IPS DF 19.7 (cell line): ENCODE results near the gene SCUBE1.

Experiments used
- DNase-seq: peaks from one replicate; pipeline ENCODE4 v3.0.0-alpha.2; 2013; ENCODE audit warnings: low read depth, low spot score

SCUBE1 gene

GRCh38 chr22:43157874-43158546 is 185.2 kb downstream of the SCUBE1 start:
- DNase-seq: no peak

- no peak for DNase-seq
Observed at GRCh38 chr22:43156413-43156812, 186.8 kb downstream of the SCUBE1 start.

- no peak for DNase-seq
Observed at GRCh38 chr22:43155789-43156188, 187.4 kb downstream of the SCUBE1 start.

- no peak for DNase-seq
Observed at GRCh38 chr22:43154887-43155536, 188.2 kb downstream of the SCUBE1 start.

GRCh38 chr22:43153899-43154298 is 189.3 kb downstream of the SCUBE1 start:
- DNase-seq: no peak

GRCh38 chr22:43152357-43153071 is 190.7 kb downstream of the SCUBE1 start:
- no peak for DNase-seq

- DNase-seq: no peak
Observed at GRCh38 chr22:43152003-43152356, 191.2 kb downstream of the SCUBE1 start.

- DNase-seq: no peak
Observed at GRCh38 chr22:43151251-43152002, 191.7 kb downstream of the SCUBE1 start, which contains the start of gene TSPO. TSS of gene TSPO (plus strand) at chr22:43151559. CDS start at chr22:43159239, 7,680 bp downstream.

- DNase-seq: no peak
Observed at GRCh38 chr22:43150731-43151206, 192.4 kb downstream of the SCUBE1 start.

GRCh38 chr22:43148581-43148980 is 194.6 kb downstream of the SCUBE1 start:
- no peak for DNase-seq

GRCh38 chr22:43147821-43148220 is 195.4 kb downstream of the SCUBE1 start:
- no peak for DNase-seq
